ENCODE data around the gene ITPK1.

DNA sequence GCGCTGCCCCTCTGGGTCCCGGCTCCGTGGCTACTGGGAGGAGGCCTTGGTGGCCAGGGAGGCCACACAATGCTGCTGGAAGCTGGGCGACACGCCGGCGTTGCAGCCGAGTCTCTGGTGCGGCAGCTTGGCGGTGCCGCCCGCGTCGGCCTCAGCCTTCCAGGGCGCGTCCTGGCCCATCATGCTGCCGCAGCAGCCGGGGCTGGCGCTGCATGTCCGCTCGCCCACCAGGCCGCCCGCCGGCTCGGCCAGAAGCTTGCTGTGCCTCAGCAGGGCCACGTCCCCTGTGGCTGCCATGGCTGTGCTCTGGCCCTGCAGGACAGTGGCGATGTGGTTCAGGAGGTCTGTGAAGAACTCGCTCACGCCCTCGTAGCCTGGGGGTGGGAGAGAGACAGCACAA lies 174.2 kb downstream of the ITPK1 start:
- no peak for TF ChIP-seq EZH2phosphoT487 (IDR thresholded peaks at IDR 0.05; ENCODE audit: borderline replicate concordance, low read length)
- TF ChIP-seq, protein P1, sequence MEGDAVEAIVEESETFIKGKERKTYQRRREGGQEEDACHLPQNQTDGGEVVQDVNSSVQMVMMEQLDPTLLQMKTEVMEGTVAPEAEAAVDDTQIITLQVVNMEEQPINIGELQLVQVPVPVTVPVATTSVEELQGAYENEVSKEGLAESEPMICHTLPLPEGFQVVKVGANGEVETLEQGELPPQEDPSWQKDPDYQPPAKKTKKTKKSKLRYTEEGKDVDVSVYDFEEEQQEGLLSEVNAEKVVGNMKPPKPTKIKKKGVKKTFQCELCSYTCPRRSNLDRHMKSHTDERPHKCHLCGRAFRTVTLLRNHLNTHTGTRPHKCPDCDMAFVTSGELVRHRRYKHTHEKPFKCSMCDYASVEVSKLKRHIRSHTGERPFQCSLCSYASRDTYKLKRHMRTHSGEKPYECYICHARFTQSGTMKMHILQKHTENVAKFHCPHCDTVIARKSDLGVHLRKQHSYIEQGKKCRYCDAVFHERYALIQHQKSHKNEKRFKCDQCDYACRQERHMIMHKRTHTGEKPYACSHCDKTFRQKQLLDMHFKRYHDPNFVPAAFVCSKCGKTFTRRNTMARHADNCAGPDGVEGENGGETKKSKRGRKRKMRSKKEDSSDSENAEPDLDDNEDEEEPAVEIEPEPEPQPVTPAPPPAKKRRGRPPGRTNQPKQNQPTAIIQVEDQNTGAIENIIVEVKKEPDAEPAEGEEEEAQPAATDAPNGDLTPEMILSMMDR (conservative IDR thresholded peaks at IDR 0.05; ENCODE audit: low read depth, low read length) = no peak
- TF ChIP-seq EZH2 (IDR thresholded peaks at IDR 0.05; ENCODE audit: low read length, unreplicated experiment) = no peak

Data from PC-3 (cell line).